Ectodermal cell (in vitro differentiated cells): ENCODE data around the gene RAP1GDS1.
"Not testable (repeated sequence)": the region's sequence is repeated elsewhere in the genome, so short reads cannot be mapped to it uniquely, and the experiment has no call there.

Experiments used
- H3K27ac ChIP-seq: 2 replicates; pipeline ENCODE4 v1.7.0; 2013; ENCODE audit warnings: mild to moderate bottlenecking, low read depth, low read length; ENCODE audit not compliant: insufficient read depth, poor library complexity, severe bottlenecking
- H3K27me3 ChIP-seq: 2 replicates; pipeline ENCODE4 v1.7.0; 2013; ENCODE audit warnings: mild to moderate bottlenecking, low read length; ENCODE audit not compliant: insufficient read depth, control insufficient read depth, poor library complexity, severe bottlenecking
- H3K36me3 ChIP-seq: one replicate; pipeline ENCODE4 v1.7.0; 2013; ENCODE audit warnings: low read length; ENCODE audit not compliant: control insufficient read depth, insufficient read depth
- H3K4me1 ChIP-seq: one replicate; pipeline ENCODE4 v1.7.0; 2013; ENCODE audit warnings: low read length; ENCODE audit not compliant: control insufficient read depth, insufficient read depth
- H3K4me3 ChIP-seq: 2 replicates; pipeline ENCODE4 v1.7.0; 2013; ENCODE audit warnings: low read depth, low read length, control low read depth; ENCODE audit not compliant: insufficient read depth
- H3K9me3 ChIP-seq: 2 replicates; pipeline ENCODE4 v1.7.0; 2013; ENCODE audit warnings: mild to moderate bottlenecking, low read length, moderate library complexity; ENCODE audit not compliant: control insufficient read depth
- WGBS, 2 experiments: methylation state at CpG; one replicate each; pipeline ENCODE4 v1.1.7; 2013; ENCODE audit warnings: missing lambda C conversion rate in 2 of 2; 5-methylcytosine and 5-hydroxymethylcytosine counted together

The RAP1GDS1 gene

DNA sequence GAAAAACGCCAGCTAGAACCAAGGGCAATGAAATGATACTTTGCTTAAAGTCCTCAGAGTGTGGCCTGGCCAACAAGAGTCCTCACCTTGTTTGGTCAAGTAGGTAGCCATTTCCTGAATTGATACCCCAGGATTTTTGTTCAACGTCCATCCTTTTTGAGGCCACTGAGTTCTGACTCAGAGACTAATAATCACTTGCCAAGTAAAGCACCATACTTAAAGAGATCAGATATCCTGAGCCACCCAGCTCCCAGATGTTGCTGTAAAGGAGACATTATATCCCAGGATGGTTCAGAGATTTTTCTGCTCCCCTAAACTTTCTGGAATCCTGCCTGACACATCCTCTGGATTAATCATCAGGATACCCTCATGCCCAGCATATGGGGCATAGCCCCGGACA, 190.9 kb downstream of the RAP1GDS1 start:
- no peaks in the 10 kb centered on the region for H3K9me3 ChIP-seq
- no peaks in the 10 kb centered on the region for H3K27me3 ChIP-seq
- WGBS, 2 experiments: 92% methylated on average over 3 of the region's 3 CpGs
- no peaks in the 10 kb centered on the region for H3K36me3 ChIP-seq
- H3K27ac ChIP-seq: no peak overlapping the region
- H3K4me1 ChIP-seq: no peaks in the 10 kb centered on the region
- no peak overlapping the region for H3K4me3 ChIP-seq

DNA sequence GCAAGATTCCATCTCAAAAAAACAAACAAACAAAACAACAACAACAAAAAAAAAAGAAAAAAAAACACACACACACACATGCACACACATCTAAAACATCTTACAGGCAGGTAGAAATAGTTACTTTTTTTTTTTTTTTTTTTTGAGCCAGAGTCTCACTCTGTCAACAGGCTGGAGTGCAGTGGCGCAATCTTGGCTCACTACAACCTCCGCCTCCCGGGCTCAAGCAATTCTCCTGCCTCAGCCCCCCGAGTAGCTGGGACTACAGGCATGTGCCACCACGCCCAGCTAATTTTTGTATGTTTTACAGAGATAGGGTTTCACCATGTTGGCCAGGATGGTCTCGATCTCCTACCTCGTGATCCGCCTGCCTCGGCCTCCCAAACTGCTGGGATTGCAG, 196.2 kb downstream of the RAP1GDS1 start:
- not testable (repeated sequence) for H3K27me3 ChIP-seq, H3K4me3 ChIP-seq, H3K9me3 ChIP-seq, H3K4me1 ChIP-seq, H3K27ac ChIP-seq, H3K36me3 ChIP-seq
- WGBS, 2 experiments: 83 to 95% methylated on average over 9 of the region's 9 CpGs

DNA sequence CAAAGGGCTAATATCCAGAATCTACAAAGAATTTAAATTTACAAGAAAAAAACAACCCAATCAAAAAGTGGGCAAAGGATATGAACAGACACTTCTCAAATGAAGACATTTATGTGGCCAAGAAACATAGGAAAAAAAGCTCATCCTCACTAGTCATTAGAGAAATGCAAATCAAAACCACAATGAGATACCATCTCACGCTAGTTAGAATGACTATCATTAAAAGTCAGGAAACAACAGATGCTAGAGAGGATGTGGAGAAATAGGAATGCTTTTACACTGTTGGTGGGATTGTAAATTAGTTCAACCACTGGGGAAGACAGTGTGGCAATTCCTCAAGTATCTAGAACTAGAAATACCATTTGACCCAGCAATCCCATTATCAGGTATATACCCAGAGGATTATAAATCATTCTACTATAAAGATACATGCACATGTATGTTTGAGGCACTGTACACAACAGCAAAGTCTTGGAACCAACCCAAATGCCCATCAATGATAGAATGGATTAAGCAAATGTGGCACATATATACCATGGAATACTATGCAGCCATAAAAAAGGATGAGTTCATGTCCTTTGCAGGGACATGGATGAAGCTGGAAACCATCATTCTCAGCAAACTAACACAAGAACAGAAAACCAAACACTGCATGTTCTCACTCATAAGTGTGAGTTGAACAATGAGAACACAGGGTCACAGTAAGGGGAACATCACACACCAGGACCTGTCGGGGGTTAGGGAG, 200.1 kb downstream of the RAP1GDS1 start:
- WGBS, 2 experiments: 91 to 92% methylated on average over 2 of the region's 2 CpGs
- not testable (repeated sequence) for H3K27me3 ChIP-seq, H3K4me3 ChIP-seq, H3K9me3 ChIP-seq, H3K4me1 ChIP-seq, H3K36me3 ChIP-seq, H3K27ac ChIP-seq

DNA sequence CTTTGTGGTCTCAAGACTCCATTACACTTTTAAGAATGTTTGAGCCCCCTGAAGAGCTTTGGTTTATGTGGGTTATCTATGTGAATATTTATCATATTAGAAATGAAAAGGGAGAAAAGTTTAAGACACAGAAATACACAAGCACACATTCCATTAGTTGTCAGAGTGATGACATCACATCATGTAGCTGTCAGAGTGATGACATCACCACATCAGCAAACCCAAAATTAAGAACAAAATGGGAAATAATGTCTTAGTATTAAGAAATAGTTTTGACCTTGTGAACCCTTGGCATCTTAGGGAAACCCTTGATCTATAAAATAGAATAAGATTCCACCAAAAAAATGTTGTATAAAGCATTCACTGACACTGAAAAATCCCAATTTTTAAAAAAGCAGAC, 201.3 kb downstream of the RAP1GDS1 start:
- Histone ChIP-seq H3K9me3 (no peaks in the 10 kb centered on the region), H3K27ac (no peak overlapping the region), H3K27me3 (no peaks in the 10 kb centered on the region), H3K36me3 (no peaks in the 10 kb centered on the region), H3K4me3 (no peak overlapping the region), H3K4me1 (no peaks in the 10 kb centered on the region)

DNA sequence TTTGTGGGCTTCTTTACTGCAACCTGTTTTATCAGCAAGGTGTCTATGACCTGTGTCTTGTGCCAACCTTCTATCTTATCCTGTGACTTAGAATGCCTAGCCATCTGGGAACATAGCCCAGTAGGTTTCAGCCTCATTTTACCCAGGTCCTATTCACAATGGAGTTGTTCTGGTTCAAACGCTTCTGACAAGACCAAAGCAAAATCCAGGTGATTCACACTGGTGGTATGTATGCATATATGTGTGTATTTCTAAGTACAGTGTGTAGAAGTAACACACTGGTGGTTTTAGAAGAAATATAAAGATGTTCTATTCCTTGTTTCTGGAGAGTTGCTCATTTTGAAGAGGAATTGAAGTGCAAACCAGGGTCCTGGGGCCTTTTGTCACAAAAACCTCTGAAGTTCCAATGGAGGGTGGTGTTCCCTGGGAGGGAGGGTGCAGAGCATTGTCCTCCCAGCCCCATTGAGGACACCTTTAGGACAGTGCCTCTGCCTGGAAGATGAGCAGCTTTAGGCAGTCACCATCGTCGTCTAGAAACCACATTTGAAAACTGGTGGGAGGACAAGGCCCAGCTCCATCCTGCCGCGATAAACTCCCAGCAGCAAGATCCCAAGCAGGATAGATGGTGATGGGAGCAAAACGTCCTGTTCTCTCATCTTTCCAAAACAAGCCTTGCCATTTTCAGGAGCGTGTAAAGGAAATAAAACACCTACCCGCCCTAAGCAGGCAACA, 205.8 kb downstream of the RAP1GDS1 start:
- 46 to 49% methylated on average over 8 of the region's 8 CpGs for WGBS, 2 experiments
- no peak overlapping the region for H3K27ac ChIP-seq
- H3K4me3 ChIP-seq: no peak overlapping the region
- no peaks in the 10 kb centered on the region for H3K9me3 ChIP-seq
- no peaks in the 10 kb centered on the region for H3K27me3 ChIP-seq
- no peaks in the 10 kb centered on the region for H3K4me1 ChIP-seq
- no peaks in the 10 kb centered on the region for H3K36me3 ChIP-seq

DNA sequence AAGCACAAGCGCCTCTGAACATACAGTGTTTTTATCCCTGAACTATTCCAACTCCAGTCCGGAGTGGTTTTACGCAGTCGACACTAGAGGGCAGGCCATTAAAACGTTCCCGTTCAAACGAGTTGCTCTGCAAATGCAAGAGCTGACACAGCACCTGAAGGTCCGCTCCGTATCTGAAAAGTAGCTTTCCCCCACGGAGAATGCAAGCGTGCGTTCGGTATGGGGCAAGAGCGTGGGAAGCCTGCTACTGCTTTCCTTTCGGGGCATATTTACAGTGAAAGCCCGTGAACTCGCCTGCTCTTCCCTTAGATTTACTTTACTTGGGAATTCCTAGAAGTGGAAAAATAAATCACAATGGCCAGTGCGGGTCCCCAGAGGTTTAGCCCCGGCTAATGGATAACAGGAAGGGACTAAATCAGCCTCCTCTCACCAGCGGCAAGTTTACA, 206.5 kb downstream of the RAP1GDS1 start:
- no peaks in the 10 kb centered on the region for H3K4me1 ChIP-seq
- H3K27me3 ChIP-seq: no peaks in the 10 kb centered on the region
- no peaks in the 10 kb centered on the region for H3K36me3 ChIP-seq
- 9 to 14% methylated on average over 20 of the region's 20 CpGs for WGBS, 2 experiments
- H3K9me3 ChIP-seq: no peaks in the 10 kb centered on the region
- H3K4me3 ChIP-seq: no peak overlapping the region
- no peak overlapping the region for H3K27ac ChIP-seq

DNA sequence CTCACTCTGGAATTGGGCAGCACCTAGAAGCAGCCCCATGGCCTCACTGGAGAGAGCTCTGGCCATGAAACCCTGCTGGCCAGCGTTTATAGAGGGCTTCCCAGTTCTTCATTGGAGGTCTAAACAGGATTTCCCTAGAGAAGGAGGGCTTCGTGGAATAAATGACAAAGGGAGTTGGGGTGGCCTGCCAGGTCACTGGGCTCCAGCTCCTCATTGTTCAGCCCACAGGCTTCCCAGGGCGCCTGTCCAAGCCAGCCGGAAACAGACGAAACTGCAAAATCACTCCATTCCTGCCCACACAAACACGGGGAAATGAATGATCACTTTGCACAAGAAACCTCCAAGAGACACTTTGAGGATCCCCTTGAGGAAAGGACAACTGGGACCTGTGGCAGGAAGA, 207.5 kb downstream of the RAP1GDS1 start:
- H3K4me3 ChIP-seq: no peak overlapping the region
- H3K36me3 ChIP-seq: no peaks in the 10 kb centered on the region
- no peaks in the 10 kb centered on the region for H3K27me3 ChIP-seq
- 76 to 78% methylated on average over 6 of the region's 6 CpGs for WGBS, 2 experiments
- H3K9me3 ChIP-seq: no peaks in the 10 kb centered on the region
- H3K4me1 ChIP-seq: no peaks in the 10 kb centered on the region
- H3K27ac ChIP-seq: no peak overlapping the region

DNA sequence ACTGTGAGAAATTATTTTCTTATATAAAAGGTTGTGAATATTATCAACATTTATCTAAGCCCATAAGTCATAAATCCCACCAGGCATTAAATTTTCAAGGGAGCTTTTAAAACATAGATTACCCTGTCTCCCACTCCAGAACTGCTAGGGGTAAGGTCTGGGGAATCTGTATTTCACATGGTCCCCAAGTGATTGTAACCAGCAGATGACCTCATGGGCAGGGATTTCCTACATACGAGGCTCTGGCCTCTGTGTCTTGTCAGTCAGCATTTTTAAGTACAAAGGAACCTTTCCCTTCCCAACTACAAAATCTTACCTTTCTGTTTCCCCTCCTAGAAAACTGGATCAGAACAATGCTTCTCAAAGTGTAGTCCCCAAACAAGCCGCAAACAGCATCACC, 208.6 kb downstream of the RAP1GDS1 start:
- no peaks in the 10 kb centered on the region for H3K27me3 ChIP-seq
- WGBS, 2 experiments: 72 to 73% methylated on average over 2 of the region's 2 CpGs

DNA sequence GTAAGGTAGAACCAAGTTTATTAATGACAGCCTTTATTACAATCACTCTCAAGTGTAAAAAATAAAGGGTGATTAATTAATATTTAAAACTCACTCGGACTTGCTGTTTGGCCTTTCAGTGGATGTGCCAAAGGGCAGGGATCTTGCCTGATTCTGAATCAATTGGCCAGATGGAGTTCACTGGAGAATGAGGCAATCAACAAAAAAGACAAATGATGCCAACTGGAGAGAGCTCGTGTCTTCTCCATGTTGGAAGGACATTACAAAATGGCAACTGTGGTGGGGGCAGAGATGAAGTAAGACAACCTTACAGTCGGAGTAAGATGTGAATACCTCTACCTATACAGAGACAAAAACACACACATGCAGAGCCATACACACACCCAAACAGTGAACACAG, 209.2 kb downstream of the RAP1GDS1 start:
- 95 to 98% methylated on average over 3 of the region's 3 CpGs for WGBS, 2 experiments
- Histone ChIP-seq H3K36me3 (peaks cover 4% of the 10 kb centered on the region), H3K27ac (no peak overlapping the region), H3K4me1 (no peaks in the 10 kb centered on the region), H3K27me3 (no peaks in the 10 kb centered on the region), H3K9me3 (no peaks in the 10 kb centered on the region), H3K4me3 (no peak overlapping the region)

More for the DNA sequence above, 208.6 kb downstream of the RAP1GDS1 start:
- Histone ChIP-seq H3K4me1 (no peaks in the 10 kb centered on the region), H3K27ac (no peak overlapping the region), H3K36me3 (no peaks in the 10 kb centered on the region), H3K4me3 (no peak overlapping the region), H3K9me3 (no peaks in the 10 kb centered on the region)

DNA sequence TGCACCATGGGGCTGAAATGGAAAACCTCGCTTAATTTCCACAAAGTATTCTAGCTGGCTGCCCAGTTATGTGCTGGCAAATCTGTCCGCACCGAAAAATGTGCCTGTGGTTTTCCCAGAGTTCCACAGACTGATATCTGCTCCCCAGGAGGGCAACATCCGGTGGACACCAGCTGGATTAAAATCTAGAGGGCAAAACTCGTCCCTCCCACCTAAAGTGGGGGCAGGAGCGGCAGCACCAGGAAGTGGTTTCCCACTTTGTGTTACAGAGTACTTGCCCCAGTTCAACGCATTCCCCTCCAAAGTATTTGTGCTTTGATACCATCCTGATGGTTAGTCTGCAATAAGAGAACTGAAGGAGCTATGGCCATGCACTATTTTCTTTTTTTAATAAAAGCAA, 209.6 kb downstream of the RAP1GDS1 start:
- H3K36me3 ChIP-seq: peaks cover 5% of the 10 kb centered on the region
- no peaks in the 10 kb centered on the region for H3K27me3 ChIP-seq
- no peaks in the 10 kb centered on the region for H3K4me1 ChIP-seq
- no peaks in the 10 kb centered on the region for H3K9me3 ChIP-seq
- no peak overlapping the region for H3K4me3 ChIP-seq
- WGBS, 2 experiments: 97 to 98% methylated on average over 7 of the region's 7 CpGs
- H3K27ac ChIP-seq: no peak overlapping the region
